KOPT-K1 (cell line): ENCODE measurements around the gene FAM83G.
A peak's percentile ranks its signal among the peaks of the same experiment; 100 is the strongest.

Experiments used
- H3K27ac ChIP-seq: fragments of 200-600 bp; sonication (generic); 2 replicates; pipeline ENCODE4 v1.5.1; 2016; ENCODE audit warnings: antibody characterized with exemption, mild to moderate bottlenecking, low read depth, low read length; ENCODE audit not compliant: poor library complexity, severe bottlenecking
- H3K36me3 ChIP-seq: fragments of 200-600 bp; sonication (generic); 2 replicates; pipeline ENCODE4 v1.5.1; 2017; ENCODE audit warnings: antibody characterized with exemption, mild to moderate bottlenecking, low read length, moderate library complexity; ENCODE audit not compliant: insufficient read depth
- H3K9me3 ChIP-seq: fragments of 200-600 bp; sonication (generic); 2 replicates; pipeline ENCODE4 v1.5.1; 2017; ENCODE audit warnings: antibody characterized with exemption, low read length, mild to moderate bottlenecking; ENCODE audit not compliant: insufficient read depth, poor library complexity, severe bottlenecking

The FAM83G gene

DNA sequence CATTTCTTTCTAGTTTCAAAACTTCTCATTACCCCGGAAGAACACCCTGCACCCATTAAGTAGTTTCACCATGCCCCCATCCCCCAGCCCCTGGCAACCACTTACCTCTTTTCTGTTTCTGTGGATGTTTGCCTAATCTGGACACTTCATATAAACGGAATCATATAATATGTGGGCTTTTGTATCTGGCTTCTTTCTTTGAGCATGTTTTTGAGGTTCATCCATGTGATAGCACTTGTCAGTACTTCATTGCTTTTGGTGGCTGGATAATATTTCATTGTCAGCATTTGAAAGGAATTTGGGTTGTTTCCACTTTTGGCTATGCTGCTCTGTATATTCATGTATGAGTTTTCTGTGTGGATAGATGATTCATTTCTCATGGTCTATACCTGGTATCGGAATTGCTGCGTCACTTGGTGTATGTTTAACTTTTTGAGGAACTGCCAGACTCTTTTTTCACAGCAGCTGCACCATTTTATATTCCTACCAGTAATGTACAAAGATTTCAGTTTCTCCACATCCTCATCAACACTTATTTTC is 82.6 kb downstream of the FAM83G start:
- Histone ChIP-seq H3K9me3 (no peaks in the 10 kb centered on the region), H3K36me3 (peaks cover 46% of the 10 kb centered on the region), H3K27ac (peak overlapping the region; percentile 27)

DNA sequence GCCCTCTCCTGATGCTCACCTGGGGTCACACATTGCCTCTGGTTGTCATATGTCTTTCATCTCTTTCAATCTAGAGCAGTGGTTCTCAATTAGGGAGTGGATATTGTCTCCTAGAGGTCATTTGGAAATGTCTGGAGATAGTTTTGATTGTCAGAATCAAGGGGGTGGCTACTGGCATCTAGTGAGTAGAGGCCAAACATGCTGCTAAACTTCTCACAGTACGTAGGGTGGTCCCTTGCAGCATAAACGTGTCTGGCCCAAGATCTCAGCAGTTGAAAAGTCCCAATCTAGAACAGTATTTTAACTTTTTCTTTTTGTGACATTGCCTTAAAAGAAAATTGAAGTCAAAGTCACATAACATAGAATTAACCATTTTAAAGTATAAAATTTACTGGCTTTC is 83.1 kb downstream of the FAM83G start:
- H3K36me3 ChIP-seq: peaks cover 46% of the 10 kb centered on the region
- H3K27ac ChIP-seq: peak overlapping the region; percentile 37
- H3K9me3 ChIP-seq: no peaks in the 10 kb centered on the region

DNA sequence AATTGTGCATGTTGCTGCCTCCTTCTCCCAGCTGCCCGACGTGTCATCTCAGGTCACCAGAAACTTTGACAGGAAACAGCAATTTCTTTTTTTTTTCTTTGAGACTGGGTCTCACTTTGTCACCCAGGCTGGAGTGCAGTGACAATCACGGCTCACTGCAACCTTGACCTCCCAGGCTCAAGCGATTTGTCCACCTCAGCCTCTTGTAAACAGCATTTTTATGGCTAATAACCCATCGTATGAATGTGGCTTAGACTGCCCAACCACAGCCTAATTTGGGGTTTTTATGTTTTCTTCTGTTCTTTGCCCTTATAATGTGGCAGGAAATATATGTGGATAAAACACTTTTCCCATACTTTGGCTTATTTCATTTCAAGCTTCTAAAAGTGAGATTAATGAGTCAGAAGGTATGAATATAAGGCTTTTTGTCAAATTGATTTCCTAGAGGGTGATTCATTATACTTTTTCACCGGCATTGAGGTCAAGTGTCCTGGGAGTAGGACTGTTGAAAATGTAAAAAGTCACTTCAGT is 83.6 kb downstream of the FAM83G start:
- Histone ChIP-seq H3K9me3 (no peaks in the 10 kb centered on the region), H3K27ac (peak overlapping the region; percentile 37), H3K36me3 (peaks cover 49% of the 10 kb centered on the region)

GRCh38 chr17:18919963-18920362 is 84.6 kb downstream of the FAM83G start:
- H3K36me3 ChIP-seq: peaks cover 51% of the 10 kb centered on the region
- H3K27ac ChIP-seq: peak overlapping the region; percentile 2
- no peaks in the 10 kb centered on the region for H3K9me3 ChIP-seq
